H1 (cell line): ENCODE results near the gene TSNAXIP1. TPM values are rescaled to one million over a fixed set of nuclear protein-coding genes. Genes with fewer than 3 reads are reported as not detected.

ENCODE experiments used
- CTCF ChIA-PET: fragments of 300-600 bp; sonication (Branson Sonifier 250); formaldehyde crosslinking; loops from one replicate; lab custom pipeline; 2021; ENCODE audit not compliant: partially characterized antibody; lab: Charles Lee
- POLR2A ChIA-PET: fragments of 300-600 bp; sonication (Branson Sonifier 250); formaldehyde crosslinking; loops from one replicate; lab custom pipeline; 2021; ENCODE audit warnings: inconsistent platforms; ENCODE audit not compliant: partially characterized antibody; lab: Charles Lee
- DNase-seq, 2 experiments: peaks; one replicate each; pipeline versions ENCODE4 v3.0.0 to v3.0.0-alpha.2; 2010 to 2022; ENCODE audit warnings: low spot score in 2 of 2, low read depth in 1 of 2, mixed read lengths in 1 of 2
- FAIRE-seq: peaks from 2 replicates; lab custom pipeline; 2011; peaks lifted over from hg19 to GRCh38; lab: Jason Lieb, UNC
- H2AFZ ChIP-seq: 2 replicates; pipeline ENCODE4 v1.8.1; 2012; ENCODE audit warnings: low read length, inconsistent platforms
- H2AK5ac ChIP-seq: 2 replicates; pipeline ENCODE4 v1.6.1; 2013; ENCODE audit warnings: low read depth, low read length
- H2BK120ac ChIP-seq: replicated peaks from 2 replicates; pipeline ENCODE3; 2013; ENCODE audit warnings: low read depth, low read length, inconsistent platforms
- H2BK12ac ChIP-seq: 2 replicates; pipeline ENCODE4 v1.6.1; 2013; ENCODE audit warnings: low read depth, low read length
- H2BK15ac ChIP-seq: 2 replicates; pipeline ENCODE4 v1.6.1; 2013; ENCODE audit warnings: low read length
- H2BK20ac ChIP-seq: 2 replicates; pipeline ENCODE4 v1.6.1; 2013; ENCODE audit warnings: low read length
- H2BK5ac ChIP-seq: 2 replicates; pipeline ENCODE4 v1.6.1; 2013; ENCODE audit warnings: low read depth, low read length
- H3K14ac ChIP-seq: 2 replicates; pipeline ENCODE4 v1.6.1; 2013; ENCODE audit warnings: inconsistent platforms; ENCODE audit not compliant: insufficient read length
- H3K18ac ChIP-seq: 2 replicates; pipeline ENCODE4 v1.6.1; 2013; ENCODE audit warnings: low read length; ENCODE audit errors: extremely low read depth
- H3K23ac ChIP-seq: 2 replicates; pipeline ENCODE4 v1.6.1; 2013; ENCODE audit warnings: inconsistent platforms; ENCODE audit not compliant: insufficient read length
- H3K23me2 ChIP-seq: 2 replicates; pipeline ENCODE4 v1.6.1; 2013; ENCODE audit warnings: low read depth, low read length
- H3K27ac ChIP-seq: 2 replicates; pipeline ENCODE4 v1.6.1; 2011; ENCODE audit warnings: low read depth, low read length, inconsistent platforms
- H3K27me3 ChIP-seq, 4 experiments: replicated peaks in 1 of 4; 1 replicate in 1 of 4; 2 replicates in 3 of 4; pipeline versions ENCODE4 v1.6.1 to v1.8.1; 2011 to 2013; ENCODE audit warnings: low read length in 3 of 4, mild to moderate bottlenecking in 3 of 4, inconsistent platforms in 2 of 4, mixed read lengths in 2 of 4, moderate library complexity in 1 of 4; ENCODE audit not compliant: control insufficient read depth in 3 of 4, insufficient read depth in 3 of 4; ENCODE audit errors: extremely low read depth in 1 of 4
- H3K36me3 ChIP-seq, 4 experiments: 2 replicates each; pipeline versions ENCODE4 v1.6.1 to v1.8.1; 2011 to 2013; ENCODE audit warnings: mild to moderate bottlenecking in 4 of 4, low read length in 3 of 4, moderate library complexity in 2 of 4, control low read depth in 1 of 4, inconsistent platforms in 1 of 4; ENCODE audit not compliant: insufficient read depth in 4 of 4, control insufficient read depth in 2 of 4
- H3K4ac ChIP-seq: replicated peaks from 2 replicates; pipeline ENCODE3; 2013; ENCODE audit warnings: low read length, low read depth, mixed read lengths, inconsistent platforms; ENCODE audit not compliant: insufficient read length
- H3K4me1 ChIP-seq, 4 experiments: replicated peaks in 1 of 4; 1 replicate in 1 of 4; 2 replicates in 3 of 4; pipeline versions ENCODE4 v1.6.1 to v1.8.1; 2011 to 2013; ENCODE audit warnings: low read length in 3 of 4, inconsistent platforms in 2 of 4, mixed read lengths in 1 of 4; ENCODE audit not compliant: insufficient read depth in 4 of 4, control insufficient read depth in 3 of 4
- H3K4me2 ChIP-seq, 2 experiments: 2 replicates each; pipeline versions ENCODE4 v1.6.1 to v1.8.1; 2011 to 2013; ENCODE audit warnings: low read depth in 2 of 2, low read length in 2 of 2, control low read depth in 1 of 2, inconsistent platforms in 1 of 2, mild to moderate bottlenecking in 1 of 2; ENCODE audit not compliant: insufficient read depth in 1 of 2
- H3K4me3 ChIP-seq, 4 experiments: fragments of 200-600, 300-600 bp in 1 of 4; sonication (generic), shearing (Covaris generic), sonication (Bioruptor Twin) in 1 of 4; 2 replicates each; pipeline versions ENCODE4 v1.5.1 to v1.8.1; 2011 to 2016; ENCODE audit warnings: low read length in 4 of 4, low read depth in 3 of 4, control low read depth in 2 of 4, inconsistent platforms in 2 of 4, mild to moderate bottlenecking in 2 of 4, mixed read lengths in 1 of 4, moderate library complexity in 1 of 4; ENCODE audit not compliant: insufficient read depth in 2 of 4; ENCODE audit errors: extremely low read depth in 1 of 4
- H3K56ac ChIP-seq: replicated peaks from 2 replicates; pipeline ENCODE3; 2013; ENCODE audit warnings: low read depth, mild to moderate bottlenecking, mixed read lengths, low read length, inconsistent platforms; ENCODE audit not compliant: insufficient read length
- H3K79me1 ChIP-seq: 2 replicates; pipeline ENCODE4 v1.6.1; 2013; ENCODE audit warnings: low read depth, low read length, control low read depth
- H3K79me2 ChIP-seq, 2 experiments: 2 replicates each; pipeline versions ENCODE4 v1.6.1 to v1.8.1; 2012 to 2013; ENCODE audit warnings: low read length in 2 of 2, mild to moderate bottlenecking in 2 of 2, inconsistent platforms in 1 of 2; ENCODE audit not compliant: insufficient read depth in 2 of 2, control insufficient read depth in 1 of 2
- H3K9ac ChIP-seq, 4 experiments: replicated peaks in 1 of 4; 1 replicate in 1 of 4; 2 replicates in 3 of 4; pipeline versions ENCODE4 v1.6.1 to v1.8.1; 2011 to 2013; ENCODE audit warnings: low read depth in 3 of 4, low read length in 3 of 4, control low read depth in 2 of 4, mild to moderate bottlenecking in 2 of 4, moderate library complexity in 2 of 4, inconsistent platforms in 1 of 4; ENCODE audit errors: extremely low read depth in 1 of 4
- H3K9me3 ChIP-seq, 2 experiments: 2 replicates each; pipeline versions ENCODE4 v1.6.1 to v1.8.1; 2012 to 2013; ENCODE audit warnings: mild to moderate bottlenecking in 2 of 2, moderate library complexity in 2 of 2, control low read depth in 1 of 2, inconsistent platforms in 1 of 2, low read depth in 1 of 2, low read length in 1 of 2, mixed read lengths in 1 of 2; ENCODE audit not compliant: insufficient read depth in 2 of 2
- H4K20me1 ChIP-seq, 2 experiments: replicated peaks in 1 of 2; 2 replicates each; pipeline versions ENCODE3 to v1.8.1; 2011 to 2013; ENCODE audit warnings: inconsistent platforms in 2 of 2, low read length in 2 of 2, mild to moderate bottlenecking in 1 of 2; ENCODE audit not compliant: insufficient read depth in 2 of 2, control insufficient read depth in 1 of 2
- H4K5ac ChIP-seq: 2 replicates; pipeline ENCODE4 v1.6.1; 2013; ENCODE audit warnings: low read length, low read depth, mixed read lengths, inconsistent platforms; ENCODE audit not compliant: insufficient read length
- H4K8ac ChIP-seq: 2 replicates; pipeline ENCODE4 v1.8.0; 2013; ENCODE audit warnings: mild to moderate bottlenecking, moderate library complexity, low read length, inconsistent platforms; ENCODE audit not compliant: insufficient read depth; ENCODE audit errors: extremely low read depth
- H4K91ac ChIP-seq: replicated peaks from 2 replicates; pipeline ENCODE3; 2013; ENCODE audit warnings: low read length, mixed read lengths, inconsistent platforms; ENCODE audit not compliant: insufficient read length
- BACH1 ChIP-seq: IDR thresholded peaks from 2 replicates; pipeline ENCODE4 v1.6.1; 2012; ENCODE audit warnings: low read length, improper control_type of control experiment
- BCL11A ChIP-seq, 2 experiments: IDR thresholded peaks; one replicate each; pipeline ENCODE4 v1.6.1; 2011; ENCODE audit warnings: low read depth in 2 of 2, low read length in 2 of 2, mild to moderate bottlenecking in 2 of 2
- CHD2 ChIP-seq: IDR thresholded peaks from 2 replicates; pipeline ENCODE4 v1.6.1; 2012; ENCODE audit warnings: low read length, improper control_type of control experiment
- CTBP2 ChIP-seq: IDR thresholded peaks from 2 replicates; pipeline ENCODE4 v1.7.0; 2011; ENCODE audit warnings: borderline replicate concordance, mild to moderate bottlenecking, moderate library complexity, mixed read lengths, low read length; ENCODE audit not compliant: insufficient read depth, insufficient read length
- GTF2F1 ChIP-seq: IDR thresholded peaks from 2 replicates; pipeline ENCODE4 v1.6.1; 2012; ENCODE audit warnings: low read depth, low read length, improper control_type of control experiment, borderline replicate concordance
- HDAC2 ChIP-seq, 2 experiments: fragments of 300-600 bp in 1 of 2; sonication (generic) in 1 of 2; IDR thresholded peaks; 2 replicates each; pipeline ENCODE4 v1.6.1; 2011 to 2012; ENCODE audit warnings: low read depth in 2 of 2, low read length in 2 of 2, mild to moderate bottlenecking in 2 of 2, moderate library complexity in 2 of 2, borderline replicate concordance in 1 of 2, inconsistent platforms in 1 of 2
- HDAC6 ChIP-seq: IDR thresholded peaks from one replicate; pipeline ENCODE4 v1.7.1; 2012; ENCODE audit warnings: low read depth, mild to moderate bottlenecking, inconsistent platforms, low read length, moderate library complexity
- JUN ChIP-seq: IDR thresholded peaks from 2 replicates; pipeline ENCODE4 v1.6.1; 2011; ENCODE audit warnings: low read depth, mild to moderate bottlenecking, improper control_type of control experiment, low read length
- NANOG ChIP-seq: IDR thresholded peaks from 2 replicates; pipeline ENCODE4 v1.6.1; 2011; ENCODE audit warnings: low read length, low read depth, mild to moderate bottlenecking, inconsistent platforms; ENCODE audit not compliant: insufficient read depth, poor library complexity, severe bottlenecking
- NRF1 ChIP-seq: IDR thresholded peaks from 2 replicates; pipeline ENCODE4 v1.6.1; 2011; ENCODE audit warnings: mild to moderate bottlenecking, low read depth, low read length, improper control_type of control experiment
- POLR2AphosphoS5 ChIP-seq: IDR thresholded peaks from 2 replicates; pipeline ENCODE4 v1.6.1; 2011; ENCODE audit warnings: low read depth, low read length
- RBBP5 ChIP-seq: IDR thresholded peaks from 2 replicates; pipeline ENCODE4 v1.7.1; 2012; ENCODE audit warnings: low read depth, mild to moderate bottlenecking, inconsistent platforms, low read length, moderate library complexity, borderline replicate concordance
- SRF ChIP-seq: IDR thresholded peaks from 2 replicates; pipeline ENCODE4 v1.6.1; 2011; ENCODE audit warnings: mild to moderate bottlenecking, low read depth, low read length, moderate library complexity
- SUZ12 ChIP-seq: fragments of 200-600 bp; sonication (generic); IDR thresholded peaks from 2 replicates; pipeline ENCODE4 v1.6.1; 2012; ENCODE audit warnings: mild to moderate bottlenecking, inconsistent platforms, low read length, moderate library complexity, mixed read lengths
- YY1 ChIP-seq: IDR thresholded peaks from 2 replicates; pipeline ENCODE4 v1.6.1; 2011; ENCODE audit warnings: low read depth, mild to moderate bottlenecking, low read length
- WGBS, 2 experiments: shearing (Covaris generic) in 1 of 2; methylation state at CpG; one replicate each; pipeline versions ENCODE4 v1.1.6 to v1.1.7; 2013 to 2015; ENCODE audit warnings: low lambda C conversion rate in 2 of 2, mixed read lengths in 2 of 2, inconsistent platforms in 1 of 2, low coverage in 1 of 2, missing lambda C conversion rate in 1 of 2; ENCODE audit not compliant: insufficient replicate concordance in 2 of 2, insufficient coverage in 1 of 2, insufficient read length in 1 of 2; ENCODE audit errors: extremely low coverage in 1 of 2, missing lambda C conversion rate in 1 of 2; 5-methylcytosine and 5-hydroxymethylcytosine counted together
- polyA plus RNA-seq, 7 experiments: library from polyadenylated mRNA; depleted of rRNA in 3 of 7; stranded (reverse) in 5 of 7; unstranded in 2 of 7; fragments of >200 nt in 5 of 7; fragments of 200-250 nt in 2 of 7; gene quantifications; 1 replicate in 5 of 7; 2 replicates in 1 of 7; 4 replicates in 1 of 7; pipeline versions ENCODE4 v1.2.1 to v1.2.3, GENCODE V29; 2011 to 2013; ENCODE audit warnings: missing spikeins in 2 of 7, mixed read lengths in 2 of 7
- total RNA-seq: library from RNA; stranded (reverse); fragmentation: NEBNext Ultra II Directional; extraction: Animal tissue kit (Norgen Biotek cat#: 25700); gene quantifications from 2 replicates; pipeline ENCODE4 v1.2.1, GENCODE V29; 2021

TSNAXIP1 gene
- total and polyA plus RNA-seq, 2 of the 8 experiments (the other 6 are each of a cell fraction or from before 2014, with no cell fraction given): 0.37 to 0.94 TPM

GRCh38 chr16:67758966-67759365 is 47.7 kb upstream of the TSNAXIP1 start:
- CTCF ChIA-PET: interaction anchor here (0.6 to 1.3 kb wide), 3 partner anchors 24 to 122 kb away, joined by 3 to 4 read pairs (median 3); partner anchors contain the start of gene TSNAXIP1
- POLR2A ChIA-PET: no interaction called here
- Histone ChIP-seq H3K4ac (no peak overlapping the region), H3K9ac (no peak overlapping the region), H2AK5ac (no peak overlapping the region), H2AFZ (no peak overlapping the region), H3K79me2 (no peaks in the 10 kb centered on the region), H3K14ac (no peak overlapping the region), H3K56ac (no peak overlapping the region), H3K4me1 (no peaks in the 10 kb centered on the region), H4K91ac (no peak overlapping the region), H2BK15ac (no peak overlapping the region), H3K79me1 (peaks cover 3% of the 10 kb centered on the region), H3K4me3 (no peak overlapping the region), H3K4me2 (no peak overlapping the region), H3K27me3 (no peaks in the 10 kb centered on the region), H3K36me3 (no peaks in the 10 kb centered on the region), H4K8ac (no peak overlapping the region), H3K9me3 (no peaks in the 10 kb centered on the region), H2BK12ac (no peak overlapping the region), H2BK120ac (no peak overlapping the region), H3K27ac (no peak overlapping the region), H3K23ac (no peak overlapping the region), H2BK5ac (no peak overlapping the region), H4K5ac (no peak overlapping the region), H3K18ac (no peak overlapping the region), H4K20me1 (peaks cover 0 to 22% of the 10 kb centered on the region in 2 experiments), H3K23me2 (no peaks in the 10 kb centered on the region), H2BK20ac (no peak overlapping the region)
- no peak for DNase-seq
- FAIRE-seq: no peak
- 95% methylated on average over 7 of the region's 7 CpGs; no CpG with 5 or more reads in 1 of the 2 experiments for WGBS, 2 experiments
- TF ChIP-seq NANOG: no peak
- no peak for TF ChIP-seq JUN
- no peak for TF ChIP-seq NRF1
- no peak for TF ChIP-seq YY1
- TF ChIP-seq SRF: no peak
- TF ChIP-seq SUZ12: no peak
- no peak for TF ChIP-seq CTBP2
- no peak for TF ChIP-seq RBBP5
- TF ChIP-seq POLR2AphosphoS5: no peak
- no peak for TF ChIP-seq BACH1
- no peak for TF ChIP-seq HDAC6
- TF ChIP-seq GTF2F1: no peak
- no peak for TF ChIP-seq HDAC2 (IDR thresholded peaks at IDR 0.05; ENCODE audit: borderline replicate concordance in 1 of 2, low read depth in 2 of 2, low read length in 2 of 2)
- TF ChIP-seq CHD2: no peak
- TF ChIP-seq BCL11A (IDR thresholded peaks at IDR 0.05; ENCODE audit: low read depth in 2 of 2, low read length in 2 of 2): no peak
